BLaER1 (cell line): ENCODE data around the gene PPARA.

Experiments used
- H3K27ac ChIP-seq: shearing (Covaris generic); formaldehyde crosslinking; 2 replicates; pipeline ENCODE4 v1.8.1; 2022
- H3K27me3 ChIP-seq: shearing (Covaris generic); formaldehyde crosslinking; 2 replicates; pipeline ENCODE4 v1.8.1; 2022
- H3K36me3 ChIP-seq: shearing (Covaris generic); formaldehyde crosslinking; 2 replicates; pipeline ENCODE4 v1.8.1; 2022
- H3K4me1 ChIP-seq: shearing (Covaris generic); formaldehyde crosslinking; 2 replicates; pipeline ENCODE4 v1.8.1; 2022
- H3K4me2 ChIP-seq: shearing (Covaris generic); formaldehyde crosslinking; 2 replicates; pipeline ENCODE4 v1.8.1; 2022
- H3K4me3 ChIP-seq: shearing (Covaris generic); formaldehyde crosslinking; 2 replicates; pipeline ENCODE4 v1.8.1; 2022
- H3K9ac ChIP-seq: shearing (Covaris generic); formaldehyde crosslinking; 2 replicates; pipeline ENCODE4 v1.8.1; 2022
- H3K9me3 ChIP-seq: shearing (Covaris generic); formaldehyde crosslinking; 2 replicates; pipeline ENCODE4 v1.8.1; 2022
- H4K20me1 ChIP-seq: shearing (Covaris generic); formaldehyde crosslinking; 2 replicates; pipeline ENCODE4 v1.8.1; 2022
- Cebpa-rat ChIP-seq: shearing (Covaris generic); IDR thresholded peaks from 2 replicates; pipeline ENCODE4 v1.8.1; 2022

The PPARA gene

GRCh38 chr22:46149512-46150033, 753 bp upstream of the PPARA start:
- Histone ChIP-seq H3K27me3 (no peaks in the 10 kb centered on the region), H3K36me3 (peaks cover 24% of the 10 kb centered on the region), H3K4me3 (peak overlapping the region; percentile 95), H3K9me3 (no peaks in the 10 kb centered on the region), H3K27ac (peak overlapping the region; percentile 93), H3K4me2 (peak overlapping the region; percentile 90), H3K4me1 (peaks cover 45% of the 10 kb centered on the region), H3K9ac (peak overlapping the region; percentile 84), H4K20me1 (peaks cover 32% of the 10 kb centered on the region; the same call in 1 of the 2 replicates)
- TF ChIP-seq Cebpa-rat: no peak

DNA sequence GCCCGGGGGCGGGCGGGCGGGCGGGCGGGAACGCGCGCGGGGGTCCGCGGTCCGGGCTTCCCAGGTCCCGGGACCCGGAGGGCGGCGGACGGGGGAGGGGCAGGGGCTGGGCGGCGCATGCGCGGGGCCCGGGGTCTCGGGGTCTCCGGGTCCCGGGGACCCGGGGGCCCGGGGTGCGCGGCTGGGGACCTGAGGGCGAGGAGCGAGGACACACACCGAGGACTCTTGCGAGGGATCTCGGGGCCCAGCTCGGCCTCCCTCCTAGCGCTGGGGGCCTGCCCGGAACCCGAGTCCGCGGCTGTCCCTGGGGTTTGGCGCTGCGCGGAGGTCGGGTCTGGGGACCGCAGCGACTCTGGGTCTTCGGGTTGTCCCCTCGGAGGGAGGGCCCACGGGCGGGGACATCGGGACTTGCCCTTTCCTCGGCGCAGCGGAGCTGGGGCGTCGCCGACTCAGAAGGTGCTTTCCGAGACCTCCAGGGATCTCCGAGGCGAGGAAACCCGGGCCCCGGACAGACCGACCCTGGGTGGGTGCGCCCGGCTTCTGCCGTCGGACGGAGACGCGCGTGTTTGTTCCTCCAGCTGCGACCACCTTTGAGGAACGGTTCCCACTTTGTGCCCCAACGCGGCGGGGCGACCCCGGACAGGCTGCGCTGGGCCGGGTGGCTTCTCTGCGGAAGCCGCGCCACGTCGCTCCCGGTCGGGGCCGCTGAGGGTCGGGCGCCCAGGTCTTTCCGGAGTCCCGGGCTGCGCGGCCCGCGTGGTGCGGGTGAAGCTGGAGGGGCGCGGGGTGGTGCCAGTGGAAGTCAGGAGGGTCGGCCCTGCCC, 540 bp downstream of the PPARA start:
- Histone ChIP-seq H3K4me2 (peak overlapping the region; percentile 99), H3K36me3 (peaks cover 34% of the 10 kb centered on the region), H3K4me1 (peaks cover 50% of the 10 kb centered on the region), H3K4me3 (peak overlapping the region; percentile 95), H3K9ac (peak overlapping the region; percentile 94), H4K20me1 (peaks cover 45% of the 10 kb centered on the region), H3K27ac (peak overlapping the region; percentile 92), H3K9me3 (no peaks in the 10 kb centered on the region), H3K27me3 (no peaks in the 10 kb centered on the region)
- no peak for TF ChIP-seq Cebpa-rat

GRCh38 chr22:46153930-46154329, 3.6 kb downstream of the PPARA start:
- Histone ChIP-seq H3K4me3 (no peak overlapping the region), H3K27ac (no peak overlapping the region), H3K36me3 (peaks cover 63% of the 10 kb centered on the region), H3K9ac (no peak overlapping the region), H3K4me2 (no peak overlapping the region), H4K20me1 (peaks cover 76% of the 10 kb centered on the region), H3K9me3 (no peaks in the 10 kb centered on the region), H3K27me3 (no peaks in the 10 kb centered on the region), H3K4me1 (peaks cover 51% of the 10 kb centered on the region)
- no peak for TF ChIP-seq Cebpa-rat

DNA sequence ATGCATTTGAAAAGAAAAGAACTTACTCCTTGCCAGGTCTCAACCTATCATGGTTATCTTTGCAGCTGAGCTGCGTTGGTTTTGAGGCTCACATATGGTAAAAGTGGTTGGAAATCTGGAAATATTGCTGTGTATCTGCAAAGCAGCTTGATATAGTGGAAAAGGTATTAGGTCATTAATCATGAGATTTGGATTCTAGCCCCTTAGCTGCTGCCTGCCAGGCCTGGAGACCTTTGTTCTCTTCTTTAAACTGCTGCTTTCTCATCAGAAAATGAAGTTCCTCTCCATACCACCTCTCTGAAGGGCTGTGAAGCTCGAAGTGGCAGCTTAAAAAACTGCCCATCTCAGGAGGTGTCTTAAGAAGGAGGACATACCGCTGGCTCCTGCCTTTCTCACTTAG, 5.7 kb downstream of the PPARA start:
- no peak overlapping the region for H3K9ac ChIP-seq
- no peak overlapping the region for H3K4me3 ChIP-seq
- peaks cover 84% of the 10 kb centered on the region for H3K36me3 ChIP-seq
- H3K4me1 ChIP-seq: peaks cover 47% of the 10 kb centered on the region
- no peak overlapping the region for H3K4me2 ChIP-seq
- H4K20me1 ChIP-seq: peaks cover 97% of the 10 kb centered on the region
- H3K27me3 ChIP-seq: no peaks in the 10 kb centered on the region
- no peak for TF ChIP-seq Cebpa-rat
- H3K27ac ChIP-seq: no peak overlapping the region
- H3K9me3 ChIP-seq: no peaks in the 10 kb centered on the region

DNA sequence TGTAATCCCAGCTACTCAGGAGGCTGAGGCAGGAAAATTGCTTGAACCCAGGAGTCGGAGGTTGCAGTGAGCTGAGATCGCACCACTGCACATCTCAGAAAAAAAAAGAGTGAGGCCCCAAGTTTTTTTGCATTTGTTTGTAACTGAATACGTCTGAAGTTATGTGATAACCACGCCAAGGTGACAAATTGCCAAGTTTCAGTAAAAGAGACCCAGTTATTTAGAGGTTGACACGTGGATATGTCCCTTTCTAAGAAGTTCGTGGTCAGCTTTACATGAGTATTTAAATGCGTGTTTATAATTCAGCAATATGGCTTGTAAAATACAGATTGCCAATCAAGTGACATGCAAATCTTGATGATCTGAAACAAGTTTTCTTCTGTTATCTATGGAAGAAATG, 8.0 kb downstream of the PPARA start:
- no peak overlapping the region for H3K4me3 ChIP-seq
- H3K36me3 ChIP-seq: peaks cover 93% of the 10 kb centered on the region
- H3K9me3 ChIP-seq: no peaks in the 10 kb centered on the region
- H3K27ac ChIP-seq: no peak overlapping the region
- no peak for TF ChIP-seq Cebpa-rat
- H3K4me2 ChIP-seq: no peak overlapping the region
- peaks cover 38% of the 10 kb centered on the region for H3K4me1 ChIP-seq
- no peak overlapping the region for H3K9ac ChIP-seq
- H3K27me3 ChIP-seq: no peaks in the 10 kb centered on the region
- H4K20me1 ChIP-seq: peaks cover 99% of the 10 kb centered on the region

DNA sequence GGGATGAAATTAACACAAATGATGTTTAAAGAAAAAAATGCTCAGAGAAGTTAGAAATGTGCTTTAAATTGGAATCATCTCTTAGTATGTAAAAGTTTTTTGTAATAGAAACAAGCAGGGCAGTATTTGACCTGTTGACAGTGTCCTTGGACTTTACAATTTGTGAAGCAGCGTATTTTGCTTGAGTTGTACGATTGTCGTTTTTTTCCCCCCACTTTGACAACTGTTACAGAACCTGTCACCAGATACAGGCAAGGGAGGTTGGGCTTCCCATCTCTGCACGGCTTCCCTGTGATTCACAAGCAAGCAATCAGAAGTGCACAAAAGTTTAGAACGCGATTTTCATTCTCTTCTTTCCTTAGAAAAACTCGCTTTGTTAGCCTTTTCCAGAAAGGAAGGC, 8.9 kb downstream of the PPARA start:
- H3K27me3 ChIP-seq: no peaks in the 10 kb centered on the region

GRCh38 chr22:46159777-46160176, 9.5 kb downstream of the PPARA start:
- H3K36me3 ChIP-seq: peaks cover 78% of the 10 kb centered on the region
- peaks cover 87% of the 10 kb centered on the region for H4K20me1 ChIP-seq
- H3K4me3 ChIP-seq: no peak overlapping the region
- H3K27me3 ChIP-seq: no peaks in the 10 kb centered on the region
- no peak overlapping the region for H3K4me2 ChIP-seq
- no peak for TF ChIP-seq Cebpa-rat
- peaks cover 43% of the 10 kb centered on the region for H3K4me1 ChIP-seq
- H3K9ac ChIP-seq: no peak overlapping the region
- H3K27ac ChIP-seq: no peak overlapping the region
- no peaks in the 10 kb centered on the region for H3K9me3 ChIP-seq

More for the DNA sequence above, 8.9 kb downstream of the PPARA start:
- Histone ChIP-seq H3K4me2 (no peak overlapping the region), H3K4me1 (peaks cover 43% of the 10 kb centered on the region), H3K4me3 (no peak overlapping the region), H3K9me3 (no peaks in the 10 kb centered on the region), H3K27ac (no peak overlapping the region), H3K36me3 (peaks cover 83% of the 10 kb centered on the region), H4K20me1 (peaks cover 93% of the 10 kb centered on the region), H3K9ac (no peak overlapping the region)
- no peak for TF ChIP-seq Cebpa-rat

DNA sequence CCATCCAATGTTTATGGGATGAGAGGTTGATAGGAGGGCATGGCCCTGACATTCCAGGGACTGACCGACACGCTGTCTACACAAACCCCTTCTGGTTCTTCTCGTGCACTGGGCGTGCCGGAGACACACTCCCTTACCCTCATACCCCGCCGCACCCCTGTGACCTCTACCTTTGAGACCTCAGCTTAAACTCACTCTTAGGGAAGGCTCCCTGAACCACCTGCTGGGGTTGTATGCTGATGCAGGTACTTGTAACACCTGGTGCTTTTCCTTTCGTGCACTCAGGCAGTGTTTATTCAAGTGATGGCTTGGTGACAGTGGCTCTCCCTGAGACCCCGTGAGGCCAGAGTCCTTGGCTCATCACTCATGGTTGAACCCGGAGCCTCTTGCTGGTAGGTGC, 12.0 kb downstream of the PPARA start:
- no peak for TF ChIP-seq Cebpa-rat

GRCh38 chr22:46162771-46163556, 12.6 kb downstream of the PPARA start:
- Histone ChIP-seq H3K27me3 (no peaks in the 10 kb centered on the region), H3K36me3 (peaks cover 76% of the 10 kb centered on the region), H3K27ac (peak overlapping the region; percentile 32; the same call in 1 of the 2 replicates), H3K9ac (no peak overlapping the region), H3K4me2 (peak overlapping the region; percentile 11), H3K4me3 (no peak overlapping the region), H3K9me3 (0 out of 2 replicates have a peak, but pooled peaks cover 4% of the 10 kb centered on the region), H3K4me1 (peaks cover 18% of the 10 kb centered on the region), H4K20me1 (peaks cover 55% of the 10 kb centered on the region)
- TF ChIP-seq Cebpa-rat: no peak

More for the DNA sequence above, 12.0 kb downstream of the PPARA start:
- Histone ChIP-seq H3K27me3 (no peaks in the 10 kb centered on the region), H3K9me3 (no peaks in the 10 kb centered on the region), H3K4me3 (no peak overlapping the region), H3K27ac (no peak overlapping the region), H3K9ac (no peak overlapping the region), H3K36me3 (peaks cover 76% of the 10 kb centered on the region), H3K4me2 (no peak overlapping the region), H4K20me1 (peaks cover 62% of the 10 kb centered on the region), H3K4me1 (peaks cover 24% of the 10 kb centered on the region)

DNA sequence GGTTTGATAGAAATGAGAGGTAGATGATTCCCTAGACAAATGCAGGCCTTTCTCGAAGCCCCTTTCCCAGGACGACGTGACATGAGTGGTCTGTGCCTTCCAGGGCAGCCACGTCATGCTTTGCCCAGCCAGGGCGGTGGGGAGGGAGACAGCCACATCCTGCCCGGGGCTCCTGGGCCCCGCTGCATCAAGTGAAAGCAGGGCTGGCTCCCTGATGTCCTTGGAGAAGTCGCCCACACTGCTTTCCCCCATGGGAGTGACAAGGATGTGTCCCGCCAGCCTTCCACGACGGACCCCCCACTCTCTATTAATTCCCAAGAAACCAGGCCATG, 13.2 kb downstream of the PPARA start:
- peaks cover 12% of the 10 kb centered on the region for H3K4me1 ChIP-seq
- H3K36me3 ChIP-seq: peaks cover 73% of the 10 kb centered on the region
- peak overlapping the region; percentile 11 for H3K4me2 ChIP-seq
- peak overlapping the region; percentile 32; the same call in 1 of the 2 replicates for H3K27ac ChIP-seq
- no peak overlapping the region for H3K9ac ChIP-seq
- no peak overlapping the region for H3K4me3 ChIP-seq
- no peaks in the 10 kb centered on the region for H3K27me3 ChIP-seq
- no peak for TF ChIP-seq Cebpa-rat
- 0 out of 2 replicates have a peak, but pooled peaks cover 5% of the 10 kb centered on the region for H3K9me3 ChIP-seq
- H4K20me1 ChIP-seq: peaks cover 50% of the 10 kb centered on the region
